ENCODE results near the gene MRFAP1L1.
"Not testable (repeated sequence)": the region's sequence is repeated elsewhere in the genome, so short reads cannot be mapped to it uniquely, and the experiment has no call there.

The MRFAP1L1 gene

GRCh38 chr4:6709230-6710114 lies at the start of gene MRFAP1L1:
TSS of gene MRFAP1L1 (minus strand) at chr4:6709865. CDS start at chr4:6709629, 236 bp downstream.
- DNase-seq (ENCODE audit: low read depth in 2 of 2), result peak; percentile 91 to 92

GRCh38 chr4:6758728-6759127 lies 49.1 kb upstream of the MRFAP1L1 start:
- no peak for DNase-seq (ENCODE audit: low read depth in 2 of 2)

GRCh38 chr4:6756345-6756744 lies 46.7 kb upstream of the MRFAP1L1 start:
- DNase-seq (ENCODE audit: low read depth in 2 of 2), result not testable (repeated sequence)

DNA sequence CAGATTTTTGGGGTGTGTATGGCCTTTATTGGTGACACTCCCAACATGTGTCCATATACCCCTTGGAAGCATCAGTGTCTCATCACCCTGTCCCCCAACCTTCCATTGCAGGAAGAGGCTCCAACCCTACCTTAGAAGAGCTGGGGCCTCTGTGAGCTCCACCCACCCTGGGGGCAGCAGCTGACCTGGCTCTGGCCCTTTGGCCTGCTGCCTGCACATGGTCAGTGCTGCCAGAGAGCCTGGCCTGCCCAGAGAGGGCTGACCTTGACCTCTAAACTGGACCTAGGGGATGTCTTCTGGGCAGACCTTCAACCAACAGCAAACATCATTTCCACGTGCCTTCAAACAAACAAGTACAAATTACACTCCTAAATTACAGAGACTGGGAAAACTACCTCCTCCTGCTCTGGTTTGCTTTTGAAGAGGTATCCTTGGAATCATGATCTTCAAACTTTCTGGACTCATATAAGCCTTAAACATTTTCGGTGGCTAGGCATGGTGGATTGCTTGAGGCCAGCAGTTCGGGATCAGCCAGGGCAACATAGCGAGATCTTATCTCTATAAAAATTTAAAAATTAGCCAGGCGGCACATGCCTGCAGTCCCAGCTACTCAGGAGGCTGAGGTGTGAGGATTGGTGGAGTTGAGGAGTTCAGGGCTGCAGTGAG lies 45.6 kb upstream of the MRFAP1L1 start:
- DNase-seq (ENCODE audit: low read depth in 2 of 2), result no peak

DNA sequence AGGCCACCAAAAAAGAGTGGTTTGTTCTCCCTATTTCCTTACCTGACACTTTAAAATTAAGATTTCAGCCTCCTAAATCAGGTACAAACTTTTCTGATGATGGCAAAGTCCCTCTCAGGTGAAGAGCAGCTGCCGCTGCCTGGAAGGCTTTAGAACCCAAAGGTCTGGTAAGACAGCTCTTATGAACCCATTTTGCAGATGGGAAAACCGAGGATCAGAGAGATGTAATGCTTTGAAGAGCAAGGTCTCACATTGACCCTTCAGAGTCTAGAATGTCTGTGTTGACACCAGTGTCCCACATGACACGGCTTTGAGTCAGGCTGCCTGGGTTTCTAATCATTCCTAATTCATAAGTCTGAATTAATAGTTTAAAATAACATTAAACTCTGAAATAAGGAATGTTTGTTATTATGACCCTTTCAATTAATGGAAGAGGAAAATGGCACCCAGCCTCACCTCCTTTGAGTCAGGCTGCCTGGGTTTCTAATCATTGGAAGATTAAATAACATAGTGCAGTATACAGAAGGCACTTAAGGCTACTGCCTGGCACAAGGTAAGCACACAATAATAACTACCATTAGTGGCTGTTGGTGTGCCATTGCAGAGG lies 44.9 kb upstream of the MRFAP1L1 start:
- no peak for DNase-seq (ENCODE audit: low read depth in 2 of 2)

DNA sequence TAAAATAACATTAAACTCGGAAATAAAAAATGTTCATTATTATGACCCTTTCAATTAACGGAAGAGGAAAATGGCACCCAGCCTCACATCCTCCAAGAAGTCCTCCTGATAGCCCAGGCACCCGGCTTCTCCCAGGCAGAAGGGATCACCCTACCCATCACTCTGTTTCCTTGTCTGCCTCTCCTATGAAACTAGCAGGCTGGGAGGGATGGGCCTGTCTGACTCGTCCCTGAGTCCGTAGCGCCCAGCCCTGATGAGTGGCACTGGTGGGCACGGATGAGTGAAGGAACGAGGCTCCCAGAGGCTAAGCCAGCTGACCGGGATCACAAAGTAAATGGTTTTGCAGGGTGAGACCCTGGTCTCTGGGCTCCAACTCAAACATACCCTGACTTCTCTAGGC lies 44.2 kb upstream of the MRFAP1L1 start:
- DNase-seq (ENCODE audit: low read depth in 2 of 2), result no peak

- no peak for DNase-seq (ENCODE audit: low read depth in 2 of 2)
Measured at GRCh38 chr4:6753103-6753560, 43.5 kb upstream of the MRFAP1L1 start.

GRCh38 chr4:6752486-6752829 lies 42.8 kb upstream of the MRFAP1L1 start:
- DNase-seq (ENCODE audit: low read depth in 2 of 2), result no peak

DNA sequence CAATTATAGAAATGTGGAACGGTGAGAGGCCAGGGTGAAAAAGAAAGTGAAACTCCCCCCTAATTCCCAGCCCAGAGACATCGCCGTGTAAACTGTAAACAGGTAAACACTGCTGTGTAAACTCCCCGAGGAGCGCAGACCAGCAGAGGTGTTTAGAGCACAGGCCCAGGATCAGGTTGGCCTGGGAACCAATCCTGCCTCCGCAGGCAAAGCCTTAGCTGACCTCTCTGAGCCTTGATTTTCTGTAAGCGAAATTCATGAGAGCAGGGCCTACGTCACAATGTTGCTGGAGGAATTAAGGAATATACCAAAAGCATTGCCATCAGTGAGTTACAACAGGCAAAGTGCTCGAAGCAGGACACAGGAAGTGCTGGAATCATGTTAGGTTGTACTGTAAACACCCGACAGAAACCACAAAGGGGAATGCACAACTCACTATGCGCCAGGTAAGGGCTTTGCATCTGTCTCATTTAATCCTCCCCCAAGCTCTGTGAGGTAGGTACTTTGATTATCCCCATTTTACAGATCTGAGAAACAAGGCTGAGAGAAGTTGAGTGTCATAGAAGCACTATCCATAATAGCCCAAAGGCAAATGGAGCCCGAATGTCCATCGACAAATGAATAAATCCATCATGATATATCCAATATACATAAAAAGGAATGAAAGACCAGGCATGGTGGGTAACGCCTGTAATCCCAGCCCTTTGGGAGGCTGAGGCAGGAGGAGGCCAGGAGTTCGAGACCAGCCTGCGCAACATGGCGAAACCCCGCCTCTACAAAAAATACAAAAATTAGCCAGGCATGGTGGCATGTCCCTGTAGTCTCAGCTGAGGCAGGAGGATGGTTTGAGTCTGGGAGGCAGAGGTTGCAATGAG lies 42.2 kb upstream of the MRFAP1L1 start:
- DNase-seq (ENCODE audit: low read depth in 2 of 2), result no peak

- DNase-seq (ENCODE audit: low read depth in 2 of 2), result no peak
Measured at GRCh38 chr4:6750286-6751221, 40.9 kb upstream of the MRFAP1L1 start.

DNA sequence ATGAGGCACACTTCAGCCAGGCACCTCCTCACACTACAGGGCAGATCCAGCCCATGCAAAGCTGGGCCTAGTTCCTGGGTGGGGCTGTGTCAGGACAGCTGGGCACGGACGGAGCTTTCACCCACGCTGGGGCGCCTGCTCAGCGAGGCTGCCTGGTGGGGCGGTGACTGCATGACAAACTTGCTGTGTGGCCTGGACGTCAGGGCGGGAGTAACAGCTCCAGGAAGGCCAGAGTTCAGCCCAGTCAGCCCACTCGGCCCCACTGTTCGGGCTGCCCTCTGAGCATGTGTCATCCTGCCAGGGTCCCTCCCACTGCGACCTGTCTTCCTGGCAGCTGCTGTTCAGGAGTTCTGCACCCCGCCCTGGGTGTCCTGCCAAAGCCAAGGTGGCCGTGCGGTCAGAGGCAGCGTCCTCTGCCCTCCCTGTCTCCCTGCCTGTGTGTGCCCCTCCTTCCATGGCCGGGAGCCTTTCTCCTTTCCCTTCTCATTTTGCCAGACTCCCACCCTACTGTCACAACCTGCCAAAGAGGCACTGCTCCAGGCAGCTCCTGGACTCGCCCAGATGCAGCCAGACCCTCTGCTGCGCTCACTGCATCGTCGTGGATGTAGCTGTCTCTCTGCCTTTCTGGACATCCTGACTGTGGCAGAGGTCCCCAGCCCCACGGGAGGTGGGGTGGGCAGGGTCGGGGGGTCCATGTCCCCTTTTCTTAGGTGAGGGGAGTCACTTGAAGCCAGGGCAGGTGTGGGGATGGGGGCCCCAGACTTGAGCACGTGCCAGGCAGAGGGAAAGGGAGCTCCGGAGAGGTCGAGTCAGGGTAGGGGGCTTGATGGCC lies 39.9 kb upstream of the MRFAP1L1 start:
- no peak for DNase-seq (ENCODE audit: low read depth in 2 of 2)

- DNase-seq (ENCODE audit: low read depth in 2 of 2), result no peak
Measured at GRCh38 chr4:6748286-6748685, 38.6 kb upstream of the MRFAP1L1 start.

DNA sequence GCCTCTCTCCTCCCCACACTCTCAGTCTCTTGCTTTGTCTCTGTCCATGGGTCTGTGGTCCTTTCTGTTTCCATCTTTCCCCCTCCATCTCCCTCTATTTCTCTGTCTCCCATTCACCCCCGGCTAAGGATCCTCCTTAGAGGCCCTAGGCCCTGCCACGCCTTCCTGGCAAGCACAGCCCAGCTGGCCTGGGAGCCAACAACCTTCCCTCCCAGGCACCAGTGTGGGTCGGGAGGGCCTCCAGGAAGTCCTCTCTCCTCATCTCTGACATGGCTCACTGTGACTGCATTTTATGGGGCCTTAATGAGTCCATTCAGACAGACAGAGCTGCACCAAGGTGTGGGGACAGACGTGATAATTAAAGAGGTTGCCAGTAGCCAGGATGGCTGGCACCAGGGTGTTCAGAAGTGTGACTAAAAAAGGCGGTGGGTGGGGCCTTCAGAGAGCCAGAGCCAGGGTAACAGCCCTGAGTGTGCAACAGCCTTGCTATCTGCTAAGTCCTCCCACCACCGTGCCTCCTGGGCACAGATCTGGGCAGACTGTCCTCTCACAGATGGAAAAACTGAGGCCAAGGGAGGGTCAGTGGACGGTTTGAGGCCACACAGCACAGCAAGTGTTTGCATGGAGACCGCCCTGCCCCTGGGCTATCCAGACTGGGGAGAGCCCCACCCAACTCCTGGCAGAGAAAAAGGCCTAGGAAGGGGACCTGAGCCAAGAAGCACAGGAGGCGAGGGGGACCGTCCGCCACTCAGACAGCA lies 37.8 kb upstream of the MRFAP1L1 start:
- DNase-seq (ENCODE audit: low read depth in 2 of 2), result no peak

DNA sequence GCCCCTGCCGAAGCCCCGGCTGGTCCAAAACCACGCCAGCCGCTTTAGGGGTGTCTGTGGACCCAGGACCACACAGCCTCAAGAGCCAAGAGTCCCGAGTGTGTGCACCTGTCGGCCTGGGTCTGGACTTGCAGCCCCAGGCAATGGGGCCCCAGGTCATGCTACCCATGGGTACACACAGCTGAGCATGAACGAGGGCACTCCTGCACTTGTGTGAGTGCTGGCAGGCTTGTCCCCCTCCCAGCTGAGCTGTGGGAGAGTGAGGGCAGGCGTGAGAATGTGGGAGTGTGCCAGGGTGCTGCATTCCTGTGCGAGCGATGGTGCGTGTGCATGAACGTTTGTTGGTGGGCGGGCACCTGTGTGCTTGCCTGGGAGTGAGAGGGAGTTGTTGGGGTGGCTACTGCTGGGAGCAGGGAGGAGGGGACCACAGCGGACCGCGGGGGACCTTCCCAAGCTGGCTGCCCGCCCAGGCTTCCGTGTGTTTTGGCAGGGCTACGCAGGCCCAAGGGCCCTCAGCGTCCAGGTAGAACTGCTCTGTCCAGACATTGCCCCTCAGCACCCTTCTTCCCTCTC lies 37.1 kb upstream of the MRFAP1L1 start:
- no peak for DNase-seq (ENCODE audit: low read depth in 2 of 2)

DNA sequence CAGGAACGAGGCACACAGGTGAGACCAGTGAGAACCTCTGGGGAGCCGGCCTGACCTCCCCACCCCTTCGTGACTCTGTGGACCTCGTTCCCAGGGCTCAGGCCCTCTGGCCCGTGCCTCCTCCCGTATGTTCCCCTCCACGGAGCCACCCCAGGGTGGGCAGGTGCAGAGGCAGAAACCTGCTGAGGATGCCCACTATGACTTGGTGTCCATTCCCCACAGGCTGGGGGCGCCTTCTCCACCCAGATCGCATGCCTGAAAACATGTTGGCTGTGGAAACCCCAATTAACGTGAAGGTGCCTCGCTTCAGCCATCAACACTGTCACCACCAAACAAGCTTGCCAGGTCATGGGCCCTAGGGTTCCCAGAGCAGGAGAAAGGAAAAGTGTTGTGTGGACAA lies 33.3 kb upstream of the MRFAP1L1 start:
- DNase-seq (ENCODE audit: low read depth in 2 of 2), result no peak

DNA sequence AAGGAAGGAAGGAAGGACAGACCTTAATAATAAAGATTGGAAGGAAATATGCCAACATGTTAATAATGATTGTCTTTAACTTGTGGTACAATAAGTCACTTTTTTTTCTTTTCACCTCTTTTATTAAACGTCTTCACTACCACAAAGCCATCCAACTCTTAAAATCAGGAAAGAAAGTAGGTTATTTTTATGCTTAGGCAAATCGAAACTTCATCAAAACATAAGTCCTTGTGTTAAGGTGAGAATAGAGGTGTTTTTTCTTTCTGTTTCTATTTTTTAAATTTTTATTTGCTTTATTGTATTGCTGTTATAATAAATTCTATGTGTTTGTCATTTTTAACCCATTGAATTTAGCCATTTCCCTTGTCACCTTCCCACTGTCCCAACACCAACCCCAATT lies 32.8 kb upstream of the MRFAP1L1 start:
- no peak for DNase-seq (ENCODE audit: low read depth in 2 of 2)

DNA sequence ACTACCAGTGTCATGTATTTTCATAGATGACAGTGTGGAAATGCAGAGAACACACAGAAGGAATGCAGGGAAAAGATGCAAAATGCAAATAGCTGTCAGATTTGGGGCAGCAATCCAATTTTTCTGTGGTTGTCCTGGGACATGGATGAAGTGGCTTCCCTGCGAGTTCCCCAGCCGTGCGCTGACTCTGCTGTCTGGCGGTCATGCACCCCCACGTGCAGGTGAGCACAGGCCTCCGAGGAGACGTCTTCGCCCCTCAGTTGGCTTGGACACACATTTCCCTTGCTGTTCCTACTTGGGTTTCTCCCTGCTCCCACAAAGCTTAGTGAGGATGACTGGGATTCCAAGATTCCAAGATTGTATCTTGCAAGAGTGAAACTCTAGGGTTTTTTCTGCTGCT lies 30.7 kb upstream of the MRFAP1L1 start:
- DNase-seq (ENCODE audit: low read depth in 2 of 2), result no peak

DNA sequence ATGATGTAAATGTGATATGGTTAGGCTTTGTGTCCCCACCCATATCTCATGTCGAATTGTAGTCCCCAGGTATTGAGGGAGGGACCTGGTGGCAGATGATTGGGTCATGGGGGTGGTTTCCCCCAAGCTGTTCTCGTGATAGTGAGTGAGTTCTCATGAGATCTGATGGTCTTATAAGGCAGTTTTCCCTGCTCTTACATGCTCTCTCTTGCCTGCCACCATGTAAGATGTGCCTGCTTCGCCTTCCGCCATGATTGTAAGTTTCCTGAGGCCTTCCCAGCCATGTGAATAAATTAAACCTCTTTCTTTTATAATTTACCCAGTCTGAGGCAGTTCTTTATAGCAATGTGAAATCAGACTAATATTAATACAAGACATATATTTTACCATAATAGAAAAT lies 30.3 kb upstream of the MRFAP1L1 start:
- no peak for DNase-seq (ENCODE audit: low read depth in 2 of 2)

Measured in activated CD8-positive, alpha-beta memory T cell treated with anti-CD3 and anti-CD28 coated beads for 4 hours (primary cell).